ENCODE measurements around the gene STEAP4.

The STEAP4 gene

GRCh38 chr7:88311675-88312036 lies 5.0 kb upstream of the STEAP4 start:
- DNase-seq = no peak

DNA sequence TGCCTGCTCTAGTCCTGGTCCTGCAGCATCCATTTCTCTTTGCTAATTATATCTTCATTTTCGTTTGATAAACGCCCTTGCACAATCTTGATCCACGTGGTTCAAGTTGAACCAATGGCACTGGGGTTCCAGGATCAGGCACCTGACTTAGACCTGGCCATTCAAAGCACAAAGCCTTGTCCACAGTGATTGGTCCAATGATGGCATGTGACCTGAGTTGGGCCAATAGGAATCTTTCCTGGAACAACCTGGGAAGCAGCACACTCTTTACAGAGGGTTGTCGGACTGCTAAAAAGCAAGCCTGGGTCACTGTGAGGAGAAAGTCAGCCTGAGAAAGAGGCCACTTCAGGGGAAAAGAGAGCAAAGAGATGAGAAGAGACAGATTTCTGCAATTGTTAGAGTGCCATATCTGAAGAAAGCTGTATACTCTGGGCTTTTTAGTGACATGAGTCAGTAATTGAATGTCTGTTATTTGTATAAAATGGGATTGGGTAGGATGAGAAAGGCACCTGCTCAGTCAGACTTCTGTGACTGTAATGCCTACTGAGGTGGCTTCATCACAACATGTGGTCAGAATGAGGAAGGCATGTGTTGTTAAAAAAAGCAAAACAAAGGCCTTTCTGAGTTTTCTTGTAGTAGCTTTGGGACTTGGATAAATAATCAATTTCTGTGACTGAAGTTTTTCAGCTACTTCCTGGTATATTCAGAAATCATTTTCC lies 4.4 kb upstream of the STEAP4 start:
- DNase-seq = no peak

- no peak for DNase-seq
These were observed 3.1 kb upstream of the STEAP4 start for GRCh38 chr7:88309819-88310218.

- DNase-seq = no peak
These were observed 1.1 kb upstream of the STEAP4 start for GRCh38 chr7:88307823-88308222.

DNA sequence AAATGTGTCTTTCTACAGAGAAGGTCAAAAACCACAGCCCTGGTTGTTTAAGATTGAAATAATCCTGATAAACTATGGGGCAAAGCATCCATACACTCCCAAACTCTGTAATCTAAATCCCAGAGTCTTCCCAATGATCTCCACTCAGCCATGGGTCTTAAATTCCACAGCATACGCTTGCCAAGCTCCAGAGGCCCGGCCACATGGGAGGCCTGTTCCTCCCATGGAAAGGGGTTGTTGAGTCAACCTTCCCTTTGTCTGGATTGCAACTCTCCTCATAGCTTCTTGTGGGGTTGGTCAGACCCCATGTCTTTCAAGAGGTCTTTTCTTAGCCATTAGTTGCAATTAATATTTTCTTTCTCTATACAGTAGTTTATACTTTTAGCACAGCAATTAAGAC lies 718 bp upstream of the STEAP4 start:
- DNase-seq = no peak

GRCh38 chr7:88305044-88305443 lies 1.6 kb downstream of the STEAP4 start:
- peak; percentile 38 for DNase-seq

DNA sequence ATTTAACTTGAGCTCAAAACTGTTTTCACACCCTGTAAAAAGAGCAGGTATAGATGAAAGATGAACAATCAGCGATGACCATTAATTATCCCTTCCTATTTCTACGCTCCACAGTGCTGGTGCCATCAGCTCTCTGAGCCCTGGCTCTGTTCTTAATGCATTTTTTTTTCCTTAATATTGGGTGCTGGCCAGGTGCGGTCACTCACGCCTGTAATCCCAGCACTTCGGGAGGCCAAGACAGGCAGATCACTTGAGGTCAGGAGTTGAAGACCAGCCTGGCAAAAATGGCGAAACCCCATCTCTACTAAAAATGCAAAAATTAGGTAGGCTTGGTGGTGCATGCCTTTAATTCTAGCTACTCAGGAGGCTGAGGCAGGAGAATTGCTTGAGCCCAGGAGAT lies 4.2 kb downstream of the STEAP4 start:
- DNase-seq = peak; percentile 42

DNA sequence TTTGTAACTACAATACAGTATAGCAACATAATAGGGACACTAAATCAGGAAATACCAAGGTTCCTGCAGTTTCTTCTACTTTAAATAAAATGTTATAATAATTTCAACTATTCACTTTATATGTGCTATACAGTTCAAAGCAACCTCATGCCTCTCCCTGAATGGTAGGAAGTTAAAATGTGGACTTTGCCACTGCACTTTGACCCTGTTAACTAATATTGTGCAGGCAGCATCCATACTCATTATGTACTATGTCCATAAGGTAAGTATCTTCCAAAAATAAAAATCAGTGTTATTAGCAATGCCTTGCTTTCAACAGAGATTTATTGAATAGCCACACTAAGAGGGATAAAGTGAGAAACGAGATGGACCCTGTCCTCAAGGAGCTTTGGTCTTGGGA lies 4.8 kb downstream of the STEAP4 start:
- DNase-seq = no peak

DNA sequence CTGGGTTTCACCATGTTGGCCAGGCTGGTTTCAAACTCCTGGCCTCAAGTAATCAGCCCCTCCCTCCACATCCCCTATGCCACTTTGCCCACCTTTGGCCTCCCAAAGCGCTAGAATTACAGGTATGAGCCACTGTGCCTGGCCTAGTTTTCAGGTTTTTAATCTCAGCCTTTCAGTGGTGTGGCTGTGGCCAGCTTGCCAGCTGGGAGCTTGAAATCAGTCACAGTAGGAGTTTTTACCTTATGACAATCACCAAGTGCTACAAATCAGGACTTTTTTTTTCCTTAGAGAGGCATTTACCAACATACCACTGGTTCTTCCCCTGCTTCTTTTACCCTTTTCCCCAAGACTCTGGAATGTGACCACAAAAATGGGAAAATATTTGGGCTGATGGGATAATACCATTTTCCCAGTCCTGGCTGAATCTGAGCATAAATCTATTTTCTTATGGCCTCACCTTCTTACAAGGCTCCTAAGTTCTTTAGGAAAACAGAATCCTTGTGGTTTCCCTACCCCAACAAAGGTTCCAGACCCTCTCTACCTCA lies 6.2 kb downstream of the STEAP4 start:
- DNase-seq = no peak

DNA sequence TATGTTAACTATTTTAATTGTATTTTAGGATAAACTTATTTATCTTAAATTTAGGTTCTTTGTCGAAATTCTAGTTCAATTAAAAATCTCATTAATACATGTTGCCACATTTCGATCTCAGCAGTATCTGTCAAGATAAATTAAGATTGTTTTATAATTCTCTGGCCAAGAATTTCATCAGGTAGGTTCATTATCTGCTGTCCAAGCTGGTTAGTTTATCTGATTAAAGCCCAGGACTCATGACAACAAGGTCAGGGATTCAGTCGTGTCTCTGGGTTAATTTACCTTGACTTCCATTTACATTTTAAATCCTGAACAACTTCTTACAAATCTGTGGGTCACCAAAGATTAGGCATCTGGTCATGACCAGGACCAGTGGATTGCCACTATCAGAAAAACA lies 7.6 kb downstream of the STEAP4 start:
- no peak for DNase-seq

- DNase-seq = no peak
These were observed 12.8 kb downstream of the STEAP4 start for GRCh38 chr7:88293866-88294265.

DNA sequence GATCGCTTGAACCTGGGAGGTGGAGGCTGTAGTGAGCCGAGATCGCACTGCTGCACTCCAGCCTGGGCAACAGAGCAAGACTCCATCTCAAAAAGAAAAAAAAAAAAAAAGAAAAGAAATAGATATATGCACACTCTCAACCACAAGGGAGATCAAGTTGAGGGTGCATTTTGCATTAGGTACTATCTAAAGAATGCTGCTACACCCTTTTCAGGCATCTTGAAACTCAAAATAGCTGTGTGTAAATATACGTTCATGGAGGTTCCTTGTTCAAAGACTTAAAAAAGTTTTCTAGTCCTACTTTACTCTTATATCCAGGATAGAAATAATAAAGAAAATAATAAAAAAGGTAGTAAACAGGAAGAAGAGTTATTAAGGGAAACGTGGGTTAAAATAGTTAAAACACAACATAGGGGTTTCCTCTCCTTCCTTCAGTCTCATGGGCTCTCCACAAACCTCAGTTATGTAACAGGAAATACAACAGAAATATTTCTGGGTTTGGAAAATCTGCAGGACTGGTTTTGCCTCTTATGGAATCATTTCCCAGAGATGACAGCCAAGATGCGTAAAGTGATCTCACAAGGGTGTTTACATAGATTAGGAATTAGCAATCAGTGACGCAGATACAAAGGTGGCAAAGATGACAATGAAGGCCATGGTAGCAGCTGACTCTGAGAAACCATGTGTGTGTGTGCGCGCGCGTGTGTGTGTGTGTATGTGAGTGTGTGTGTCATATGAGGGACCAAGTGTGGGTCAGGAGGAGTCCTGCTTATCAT lies 15.1 kb downstream of the STEAP4 start:
- DNase-seq = peak; percentile 99

DNA sequence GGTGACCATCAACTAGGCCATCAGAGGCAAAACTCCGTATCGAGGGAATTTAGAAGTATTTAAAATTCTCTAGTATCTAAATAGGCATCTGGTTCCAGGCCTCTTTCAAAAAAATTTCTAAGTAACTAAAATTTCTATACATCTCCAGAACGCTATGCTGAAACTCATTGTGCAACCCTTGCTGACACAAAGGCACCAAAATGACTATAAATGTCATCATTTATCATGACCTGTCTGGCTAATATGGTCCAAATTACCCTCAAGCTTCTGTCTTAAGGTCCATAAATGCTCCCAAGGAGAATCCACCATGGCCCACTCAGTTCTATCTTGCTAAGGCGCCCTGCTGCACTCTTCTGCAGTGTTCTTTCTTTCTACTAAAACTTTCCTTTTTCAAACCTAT lies 16.2 kb downstream of the STEAP4 start:
- DNase-seq = peak; percentile 28

DNA sequence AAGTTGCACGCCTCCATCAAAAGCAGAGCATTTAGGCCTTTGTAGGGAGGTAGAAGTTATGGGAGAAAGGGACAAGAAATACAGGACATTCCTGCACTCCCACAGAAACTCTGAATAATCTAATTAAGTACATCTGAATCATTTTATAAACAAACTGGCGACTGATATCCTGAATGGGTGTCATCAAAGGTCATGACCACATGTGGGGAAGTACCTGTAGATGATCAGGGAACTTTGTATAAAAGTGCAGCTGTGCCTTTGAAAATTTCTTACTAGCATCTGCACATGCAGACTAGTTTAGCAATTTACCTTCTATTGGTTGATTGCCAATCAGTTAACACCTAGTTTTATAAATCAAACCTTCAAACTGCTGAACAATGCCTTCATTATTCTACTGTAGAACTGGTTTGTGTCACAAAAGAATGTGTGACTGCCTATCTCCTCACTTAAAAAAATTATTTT lies 17.1 kb downstream of the STEAP4 start:
- DNase-seq = peak; percentile 75

GRCh38 chr7:88281749-88282148 lies 24.9 kb downstream of the STEAP4 start:
- DNase-seq = peak; percentile 75

DNA sequence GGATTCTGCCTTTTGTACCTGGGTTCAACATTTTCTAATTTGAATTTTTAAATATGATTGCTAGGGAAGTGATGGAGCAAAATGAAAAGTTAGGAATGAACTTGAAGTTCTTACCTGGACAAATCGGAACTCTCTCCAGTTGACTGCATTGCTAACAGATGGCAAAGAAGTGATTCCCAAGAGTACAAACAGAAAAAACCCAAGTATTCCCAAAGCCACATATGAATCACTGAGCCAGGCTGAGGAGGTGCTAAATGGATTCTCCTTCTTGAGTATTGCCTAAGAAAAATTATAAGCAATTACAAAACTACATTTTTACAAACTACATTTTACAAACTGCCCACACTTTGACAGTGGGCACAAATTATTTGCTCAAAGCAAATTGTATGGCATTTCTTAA lies 25.9 kb downstream of the STEAP4 start:
- peak; percentile 19 for DNase-seq

DNA sequence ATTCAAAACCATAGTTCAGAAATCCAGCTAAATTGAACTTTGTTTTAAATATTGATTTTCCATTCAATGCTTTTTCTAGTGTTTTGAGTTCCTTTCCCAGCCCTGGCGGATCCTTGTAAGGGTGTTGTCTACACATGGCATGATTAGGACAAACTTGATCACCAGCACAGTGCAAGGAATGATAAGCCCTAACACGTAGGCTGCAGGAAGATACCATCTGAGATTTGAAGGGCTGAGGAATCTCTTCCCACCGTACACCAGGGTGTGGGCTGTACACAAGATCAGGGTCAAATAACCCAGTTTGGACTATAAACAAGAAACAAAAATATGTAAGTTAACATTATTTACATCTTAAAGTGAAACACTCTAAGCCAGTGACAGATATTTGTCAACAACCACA lies 27.4 kb downstream of the STEAP4 start:
- DNase-seq = no peak

DNA sequence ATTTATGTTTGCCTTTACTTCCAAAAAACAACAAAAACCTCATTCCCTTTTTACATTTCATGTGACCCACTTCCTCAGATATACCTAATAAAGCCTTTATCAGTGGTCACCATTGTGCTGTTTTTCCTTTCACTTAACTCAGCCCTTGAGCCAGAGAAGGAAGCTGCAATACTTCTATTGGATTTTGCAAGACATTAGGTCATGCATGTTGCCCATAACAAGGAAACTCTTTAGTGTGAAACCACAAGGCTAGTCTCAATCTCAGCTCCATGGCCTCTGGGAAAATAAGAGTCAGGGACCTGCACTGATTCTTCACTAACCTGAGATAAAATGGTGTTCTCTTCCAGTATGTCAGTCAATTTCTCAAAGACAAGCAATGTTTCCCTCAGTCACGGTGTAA lies 27.8 kb downstream of the STEAP4 start:
- DNase-seq = peak; percentile 52

DNA sequence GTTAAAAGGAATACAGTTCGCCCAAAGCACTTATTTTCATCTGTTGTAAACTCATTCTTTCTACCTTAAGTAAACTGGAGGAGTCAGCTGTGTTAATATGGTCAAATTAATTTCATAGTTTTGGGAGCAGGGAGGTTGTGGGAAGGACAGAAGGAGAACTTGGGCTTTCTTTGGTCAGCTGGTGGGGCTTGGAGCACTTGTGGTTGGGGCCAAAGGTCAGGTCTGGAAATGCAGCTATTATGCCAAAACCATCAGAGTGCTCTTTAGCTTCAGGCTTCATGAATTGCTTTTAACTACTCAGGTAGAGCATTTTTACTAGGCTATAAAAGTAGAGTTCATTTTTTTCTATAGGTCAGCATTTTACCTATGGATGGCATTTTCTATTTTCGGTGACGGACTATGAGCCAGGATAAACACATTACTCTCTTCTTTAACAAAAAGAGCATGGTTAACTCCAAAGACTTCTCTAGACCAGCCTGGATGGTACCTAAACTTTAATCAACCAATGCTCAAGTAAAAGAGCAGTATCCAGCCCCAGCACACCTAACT lies 30.0 kb downstream of the STEAP4 start:
- peak; percentile 43 for DNase-seq

DNA sequence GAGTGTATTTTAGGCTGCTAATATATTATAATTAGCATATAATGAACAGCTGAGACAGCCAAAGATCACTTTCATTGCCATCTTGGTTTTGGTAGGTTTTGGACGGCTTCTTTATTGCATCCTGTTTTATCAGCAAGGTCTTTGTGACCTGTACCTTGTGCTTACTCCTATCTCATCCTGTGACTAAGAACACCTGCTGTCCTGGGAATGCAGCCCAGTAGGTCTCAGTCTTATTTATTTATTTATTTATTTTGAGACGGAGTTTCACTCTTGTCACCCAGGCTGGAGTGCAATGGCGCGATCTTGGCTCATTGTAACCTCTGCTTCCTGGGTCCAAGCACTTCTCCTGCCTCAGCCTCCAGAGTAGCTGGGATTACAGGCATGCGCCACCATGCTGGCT lies 31.8 kb downstream of the STEAP4 start:
- peak; percentile 38 for DNase-seq

- DNase-seq = no peak
These were observed 37.1 kb downstream of the STEAP4 start for GRCh38 chr7:88269586-88269985.

DNA sequence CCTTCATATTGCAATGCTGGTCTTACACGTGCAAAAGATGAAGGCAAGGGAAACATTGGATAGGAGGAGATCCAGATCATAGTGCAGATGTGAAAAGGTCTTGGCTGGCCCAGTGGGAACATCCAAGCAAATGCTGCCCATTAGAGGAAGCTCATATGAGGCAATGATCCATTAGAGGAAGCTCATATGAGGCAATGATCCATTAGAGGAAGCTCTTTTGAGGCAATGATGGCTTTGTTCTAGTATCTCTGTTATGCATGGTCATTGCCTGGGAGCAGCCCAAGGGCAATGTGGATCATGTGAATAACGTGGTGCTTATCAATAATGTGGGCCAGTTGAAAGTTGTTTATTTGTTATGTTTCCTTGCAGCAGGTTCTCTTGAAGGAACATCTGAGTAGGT lies 37.8 kb downstream of the STEAP4 start:
- DNase-seq = no peak

DNA sequence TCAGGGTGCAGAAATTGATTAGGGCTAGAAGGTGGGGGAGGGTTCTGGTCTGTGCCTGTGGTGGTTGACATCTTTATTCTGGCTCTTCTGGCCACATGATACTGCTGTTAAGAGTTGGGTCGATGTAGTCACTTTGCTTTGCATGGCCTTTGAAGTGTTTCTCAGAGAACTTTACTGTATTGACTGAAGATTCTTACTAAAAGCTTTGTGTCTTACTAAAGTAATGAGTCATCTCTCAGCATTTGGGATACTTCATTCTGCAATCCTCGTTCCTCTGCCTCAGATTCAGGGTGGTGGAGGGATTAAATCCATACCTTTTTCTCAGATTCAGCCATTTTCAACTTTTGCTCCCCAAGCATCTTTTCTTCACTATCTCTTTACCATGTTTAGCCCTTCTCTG lies 38.6 kb downstream of the STEAP4 start:
- no peak for DNase-seq

DNA sequence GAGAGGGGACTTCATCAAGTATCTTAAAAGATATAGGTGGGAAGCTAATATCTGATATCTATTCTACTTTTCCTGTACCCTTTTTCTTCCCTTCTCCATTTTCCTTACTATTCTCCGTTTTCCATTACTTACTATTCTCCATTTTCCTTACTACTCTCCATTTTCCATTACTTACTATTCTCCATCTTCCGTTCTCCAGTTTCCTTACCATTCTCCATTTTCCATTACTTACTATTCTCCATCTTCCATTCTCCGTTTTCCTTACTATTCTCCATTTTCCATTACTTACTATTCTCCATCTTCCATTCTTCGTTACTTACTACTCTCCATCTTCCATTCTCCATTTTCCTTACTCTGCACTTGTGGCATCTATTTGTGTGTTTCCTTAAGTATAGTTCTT lies 39.3 kb downstream of the STEAP4 start:
- DNase-seq = no peak

Data from DMS53 (cell line).